ENCODE data around the gene CD274. TPM values are rescaled to one million over a fixed set of nuclear protein-coding genes. Genes with fewer than 3 reads are reported as not detected.
A peak's percentile ranks its signal among the peaks of the same experiment; 100 is the strongest.

Gene CD274
- total and polyA plus RNA-seq, 10 of the 15 experiments (the other 5 are each of a cell fraction or from before 2014, with no cell fraction given): 9.4 to 128 (median 24.6) TPM

DNA sequence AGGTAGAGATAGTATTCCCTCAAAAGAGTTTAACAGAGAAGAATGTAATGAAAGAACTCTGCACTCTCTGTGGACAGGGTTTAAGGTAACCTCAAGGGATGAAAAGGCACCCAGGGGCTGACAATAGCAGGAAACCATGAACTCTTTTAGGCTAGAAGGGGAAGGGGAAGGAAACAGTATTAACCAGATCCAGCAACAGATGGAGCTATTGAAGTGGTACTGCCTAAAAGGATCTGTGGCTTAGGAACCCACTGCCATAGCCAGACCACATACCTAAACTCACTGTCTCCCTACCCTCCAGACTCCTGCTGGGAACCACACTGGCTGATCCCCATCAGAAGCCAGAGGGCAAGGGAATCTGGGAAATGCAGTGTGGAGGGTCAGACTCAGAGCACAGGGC lies 48.1 kb upstream of the CD274 start:
- no peak overlapping the region for H3K9ac ChIP-seq (ENCODE audit: control insufficient read depth, insufficient read depth, low read length)
- no TSS peak for BruUV-seq (replicated peaks)
- no peak for FAIRE-seq

More for the DNA sequence above, 48.1 kb upstream of the CD274 start:
- no peak overlapping the region for H2AFZ ChIP-seq (ENCODE audit: control insufficient read depth, low read depth, low read length)
- intact Hi-C loops (cut with micrococcal nuclease; ENCODE audit: unreplicated experiment): no loop called here
- H3K4me1 ChIP-seq (ENCODE audit: control insufficient read depth, insufficient read depth, low read length): no peaks in the 10 kb centered on the region
- H3K4me2 ChIP-seq (ENCODE audit: control insufficient read depth, insufficient read depth): no peak overlapping the region
- ChIA-PET RAD21 (ENCODE audit: unreplicated experiment) (no interaction called here), POLR2A (no interaction called here), CTCF (no interaction called here), SMC1A (ENCODE audit: uncharacterized antibody, unreplicated experiment) (interaction anchor here (1.4 kb wide), 1 partner anchor 9 kb away, joined by 3 read pairs; no protein-coding TSS in a partner anchor)
- no peaks in the 10 kb centered on the region for H3K36me3 ChIP-seq (ENCODE audit: control insufficient read depth in 2 of 2, insufficient read depth in 2 of 2, low read length in 1 of 2)
- no peaks in the 10 kb centered on the region for H3K9me3 ChIP-seq (replicated peaks; ENCODE audit: control insufficient read depth, insufficient read depth, low read length)
- DNase-seq (ENCODE audit: low read depth, low spot score) (no peak), ATAC-seq (peak; percentile 50)
- in situ Hi-C loops (cut with MboI): no loop called here
- H3K27me3 ChIP-seq (replicated peaks in 1 of 2; ENCODE audit: control insufficient read depth in 2 of 2, insufficient read depth in 2 of 2, low read length in 1 of 2): no peaks in the 10 kb centered on the region
- H3K27ac ChIP-seq (ENCODE audit: control insufficient read depth, insufficient read depth): no peak overlapping the region
- TF ChIP-seq DPF2 (IDR thresholded peaks at IDR 0.05): no peak
- TF ChIP-seq, protein P1, sequence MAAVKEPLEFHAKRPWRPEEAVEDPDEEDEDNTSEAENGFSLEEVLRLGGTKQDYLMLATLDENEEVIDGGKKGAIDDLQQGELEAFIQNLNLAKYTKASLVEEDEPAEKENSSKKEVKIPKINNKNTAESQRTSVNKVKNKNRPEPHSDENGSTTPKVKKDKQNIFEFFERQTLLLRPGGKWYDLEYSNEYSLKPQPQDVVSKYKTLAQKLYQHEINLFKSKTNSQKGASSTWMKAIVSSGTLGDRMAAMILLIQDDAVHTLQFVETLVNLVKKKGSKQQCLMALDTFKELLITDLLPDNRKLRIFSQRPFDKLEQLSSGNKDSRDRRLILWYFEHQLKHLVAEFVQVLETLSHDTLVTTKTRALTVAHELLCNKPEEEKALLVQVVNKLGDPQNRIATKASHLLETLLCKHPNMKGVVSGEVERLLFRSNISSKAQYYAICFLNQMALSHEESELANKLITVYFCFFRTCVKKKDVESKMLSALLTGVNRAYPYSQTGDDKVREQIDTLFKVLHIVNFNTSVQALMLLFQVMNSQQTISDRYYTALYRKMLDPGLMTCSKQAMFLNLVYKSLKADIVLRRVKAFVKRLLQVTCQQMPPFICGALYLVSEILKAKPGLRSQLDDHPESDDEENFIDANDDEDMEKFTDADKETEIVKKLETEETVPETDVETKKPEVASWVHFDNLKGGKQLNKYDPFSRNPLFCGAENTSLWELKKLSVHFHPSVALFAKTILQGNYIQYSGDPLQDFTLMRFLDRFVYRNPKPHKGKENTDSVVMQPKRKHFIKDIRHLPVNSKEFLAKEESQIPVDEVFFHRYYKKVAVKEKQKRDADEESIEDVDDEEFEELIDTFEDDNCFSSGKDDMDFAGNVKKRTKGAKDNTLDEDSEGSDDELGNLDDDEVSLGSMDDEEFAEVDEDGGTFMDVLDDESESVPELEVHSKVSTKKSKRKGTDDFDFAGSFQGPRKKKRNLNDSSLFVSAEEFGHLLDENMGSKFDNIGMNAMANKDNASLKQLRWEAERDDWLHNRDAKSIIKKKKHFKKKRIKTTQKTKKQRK (IDR thresholded peaks at IDR 0.05; ENCODE audit: low read depth, low read length): no peak
- TF ChIP-seq, protein P2, sequence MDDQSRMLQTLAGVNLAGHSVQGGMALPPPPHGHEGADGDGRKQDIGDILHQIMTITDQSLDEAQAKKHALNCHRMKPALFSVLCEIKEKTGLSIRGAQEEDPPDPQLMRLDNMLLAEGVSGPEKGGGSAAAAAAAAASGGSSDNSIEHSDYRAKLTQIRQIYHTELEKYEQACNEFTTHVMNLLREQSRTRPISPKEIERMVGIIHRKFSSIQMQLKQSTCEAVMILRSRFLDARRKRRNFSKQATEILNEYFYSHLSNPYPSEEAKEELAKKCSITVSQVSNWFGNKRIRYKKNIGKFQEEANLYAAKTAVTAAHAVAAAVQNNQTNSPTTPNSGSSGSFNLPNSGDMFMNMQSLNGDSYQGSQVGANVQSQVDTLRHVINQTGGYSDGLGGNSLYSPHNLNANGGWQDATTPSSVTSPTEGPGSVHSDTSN (IDR thresholded peaks at IDR 0.05; ENCODE audit: insufficient replicate concordance, low read depth, low read length): no peak
- no peaks in the 10 kb centered on the region for H4K20me1 ChIP-seq (ENCODE audit: control insufficient read depth, insufficient read depth)
- H3K79me2 ChIP-seq (ENCODE audit: control insufficient read depth, insufficient read depth, low read length): no peaks in the 10 kb centered on the region
- H3K4me3 ChIP-seq: no peak overlapping the region

Data from GM12878 (cell line).